ENCODE results near the gene CTPS2.

The CTPS2 gene

DNA sequence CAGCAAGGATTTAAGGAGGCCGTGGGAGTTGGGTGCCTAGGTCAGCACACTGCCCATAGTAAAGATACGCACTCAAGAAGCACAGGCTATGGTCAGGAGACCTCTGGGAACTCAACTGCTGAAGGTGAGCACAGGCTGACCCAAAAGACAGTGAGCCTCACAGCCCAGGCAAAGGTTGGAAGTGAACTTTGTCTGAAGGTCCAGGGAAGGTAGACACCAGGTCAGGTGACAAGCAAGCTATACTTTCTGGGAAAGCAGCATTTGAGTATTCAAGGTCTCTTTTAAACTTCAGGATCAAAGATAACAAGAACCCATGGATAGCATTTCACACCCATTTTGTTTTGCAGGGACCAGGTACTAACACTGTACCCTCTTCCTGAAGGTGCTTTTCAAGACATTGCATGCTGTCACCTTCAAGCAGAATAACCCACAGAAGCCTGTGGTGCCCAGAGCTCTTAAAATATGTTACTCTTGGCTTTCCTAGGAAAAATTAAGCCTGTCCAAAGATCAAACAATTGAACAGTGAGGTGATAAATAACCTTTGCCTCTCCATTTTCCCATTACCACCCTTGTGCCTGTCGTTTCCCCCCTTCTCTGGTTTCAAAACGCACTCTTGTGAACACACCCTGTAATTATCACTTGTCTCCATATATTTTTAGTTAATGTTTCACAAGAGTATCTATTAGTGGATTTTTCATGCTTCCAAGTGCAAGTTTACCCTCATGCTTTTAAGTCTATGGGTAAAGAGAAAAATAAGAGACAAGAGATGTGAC is 65.9 kb downstream of the CTPS2 start:
- TF ChIP-seq, protein P1, sequence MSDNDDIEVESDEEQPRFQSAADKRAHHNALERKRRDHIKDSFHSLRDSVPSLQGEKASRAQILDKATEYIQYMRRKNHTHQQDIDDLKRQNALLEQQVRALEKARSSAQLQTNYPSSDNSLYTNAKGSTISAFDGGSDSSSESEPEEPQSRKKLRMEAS (IDR thresholded peaks at IDR 0.05; ENCODE audit: low read depth, low read length): no peak
- TF ChIP-seq, protein P2, sequence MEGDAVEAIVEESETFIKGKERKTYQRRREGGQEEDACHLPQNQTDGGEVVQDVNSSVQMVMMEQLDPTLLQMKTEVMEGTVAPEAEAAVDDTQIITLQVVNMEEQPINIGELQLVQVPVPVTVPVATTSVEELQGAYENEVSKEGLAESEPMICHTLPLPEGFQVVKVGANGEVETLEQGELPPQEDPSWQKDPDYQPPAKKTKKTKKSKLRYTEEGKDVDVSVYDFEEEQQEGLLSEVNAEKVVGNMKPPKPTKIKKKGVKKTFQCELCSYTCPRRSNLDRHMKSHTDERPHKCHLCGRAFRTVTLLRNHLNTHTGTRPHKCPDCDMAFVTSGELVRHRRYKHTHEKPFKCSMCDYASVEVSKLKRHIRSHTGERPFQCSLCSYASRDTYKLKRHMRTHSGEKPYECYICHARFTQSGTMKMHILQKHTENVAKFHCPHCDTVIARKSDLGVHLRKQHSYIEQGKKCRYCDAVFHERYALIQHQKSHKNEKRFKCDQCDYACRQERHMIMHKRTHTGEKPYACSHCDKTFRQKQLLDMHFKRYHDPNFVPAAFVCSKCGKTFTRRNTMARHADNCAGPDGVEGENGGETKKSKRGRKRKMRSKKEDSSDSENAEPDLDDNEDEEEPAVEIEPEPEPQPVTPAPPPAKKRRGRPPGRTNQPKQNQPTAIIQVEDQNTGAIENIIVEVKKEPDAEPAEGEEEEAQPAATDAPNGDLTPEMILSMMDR (IDR thresholded peaks at IDR 0.05; ENCODE audit: low read depth, low read length): no peak
- TF ChIP-seq POLR2A (IDR thresholded peaks at IDR 0.05; ENCODE audit: extremely low read depth, insufficient read length) (no peak), MYC (IDR thresholded peaks at IDR 0.05; ENCODE audit: low read depth, low read length) (no peak)
- no peak overlapping the region for H3K4me3 ChIP-seq (ENCODE audit: low read depth, low read length)
- DNase-seq (ENCODE audit: low read depth): no peak

DNA sequence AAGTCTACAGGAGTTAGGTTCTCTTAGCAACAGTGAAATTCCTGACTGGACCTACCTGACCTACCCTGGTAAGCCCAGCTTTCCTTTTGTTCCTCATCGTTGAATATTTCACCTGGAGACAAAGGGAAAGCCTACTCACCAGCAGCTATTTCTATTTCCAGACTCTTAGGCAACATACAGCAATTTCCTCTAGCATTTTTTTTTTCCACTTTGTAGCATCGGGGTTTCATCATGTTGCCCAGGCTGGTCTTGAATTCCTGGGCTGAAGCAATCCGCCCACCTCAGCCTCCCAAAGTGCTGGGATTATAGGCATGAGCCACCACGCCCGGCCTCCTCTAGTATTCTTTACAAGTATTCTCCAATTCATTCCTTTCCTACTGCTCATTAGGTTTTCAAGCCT is 69.3 kb downstream of the CTPS2 start:
- no peak for DNase-seq (ENCODE audit: low read depth)
- no peak overlapping the region for H3K4me3 ChIP-seq (ENCODE audit: low read depth, low read length)
- no peak for TF ChIP-seq POLR2A (IDR thresholded peaks at IDR 0.05; ENCODE audit: extremely low read depth, insufficient read length)
- TF ChIP-seq, protein P1 (IDR thresholded peaks at IDR 0.05; ENCODE audit: low read depth, low read length): no peak
- no peak for TF ChIP-seq MYC (IDR thresholded peaks at IDR 0.05; ENCODE audit: low read depth, low read length)
- TF ChIP-seq, protein P2 (IDR thresholded peaks at IDR 0.05; ENCODE audit: low read depth, low read length): no peak

DNA sequence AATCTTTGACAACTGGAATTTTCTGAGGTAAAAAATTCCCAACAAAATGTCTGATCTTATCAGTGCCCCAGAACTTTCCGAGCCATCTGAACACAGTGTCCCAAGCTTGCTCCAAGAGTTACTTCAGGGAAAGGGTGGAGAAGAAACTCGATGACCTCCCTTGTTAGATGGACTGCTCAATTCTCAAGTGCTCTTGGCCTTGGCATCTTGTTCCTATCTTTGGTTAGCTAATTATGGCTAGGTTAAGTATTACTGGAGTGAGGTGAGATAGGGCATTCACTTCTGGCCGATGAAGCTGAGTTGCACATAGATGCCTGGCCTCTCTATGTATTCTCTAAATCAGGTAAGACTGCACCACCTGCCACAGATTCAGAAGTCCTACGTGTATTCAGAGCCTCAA is 71.6 kb downstream of the CTPS2 start:
- no peak for DNase-seq (ENCODE audit: low read depth)
- H3K4me3 ChIP-seq (ENCODE audit: low read depth, low read length): no peak overlapping the region
- TF ChIP-seq, protein P1 (IDR thresholded peaks at IDR 0.05; ENCODE audit: low read depth, low read length): no peak
- TF ChIP-seq POLR2A (IDR thresholded peaks at IDR 0.05; ENCODE audit: extremely low read depth, insufficient read length) (no peak), MYC (IDR thresholded peaks at IDR 0.05; ENCODE audit: low read depth, low read length) (no peak)
- TF ChIP-seq, protein P2 (IDR thresholded peaks at IDR 0.05; ENCODE audit: low read depth, low read length): no peak

DNA sequence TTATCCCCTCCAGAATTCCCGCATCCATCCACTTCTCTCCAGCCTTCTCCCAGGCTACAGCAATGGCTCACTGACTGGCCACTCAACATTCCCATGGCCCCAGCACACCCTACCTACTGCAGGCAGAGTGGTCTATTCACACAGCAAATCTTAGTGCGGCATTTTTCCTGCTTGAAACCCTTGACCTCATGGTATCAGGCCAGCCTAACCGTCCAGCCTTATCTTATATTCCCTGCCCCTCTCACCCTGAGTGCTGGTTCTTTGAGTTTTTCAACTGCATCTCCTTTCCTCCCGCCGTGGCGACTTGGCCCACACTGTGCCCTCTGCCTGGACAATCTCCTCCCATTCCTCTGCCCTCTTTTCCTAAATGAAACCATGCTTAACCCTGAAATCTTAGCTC is 72.5 kb downstream of the CTPS2 start:
- TF ChIP-seq MYC (IDR thresholded peaks at IDR 0.05; ENCODE audit: low read depth, low read length): no peak
- TF ChIP-seq, protein P1 (IDR thresholded peaks at IDR 0.05; ENCODE audit: low read depth, low read length): no peak
- TF ChIP-seq POLR2A (IDR thresholded peaks at IDR 0.05; ENCODE audit: extremely low read depth, insufficient read length): no peak
- TF ChIP-seq, protein P2 (IDR thresholded peaks at IDR 0.05; ENCODE audit: low read depth, low read length): no peak
- no peak for DNase-seq (ENCODE audit: low read depth)
- H3K4me3 ChIP-seq (ENCODE audit: low read depth, low read length): no peak overlapping the region

DNA sequence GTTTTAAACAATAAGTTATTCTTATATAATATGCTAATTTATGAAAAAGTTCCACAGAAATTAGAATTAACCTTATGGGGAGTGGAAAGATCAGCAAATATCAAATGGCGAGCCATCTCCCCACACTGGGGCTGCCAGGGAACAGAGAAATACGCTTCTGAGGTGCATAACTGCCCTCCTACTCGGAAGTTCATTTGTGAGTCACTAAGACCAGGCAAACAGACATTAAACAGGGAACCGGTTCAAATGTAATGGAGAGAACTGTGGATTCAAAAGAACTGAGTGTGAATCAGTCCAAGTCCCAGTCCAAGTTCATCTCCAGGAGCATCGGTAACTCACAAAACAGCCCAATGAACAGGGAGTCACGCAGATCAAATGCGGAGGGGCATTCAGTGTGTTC is 73.9 kb downstream of the CTPS2 start:
- no peak for TF ChIP-seq MYC (IDR thresholded peaks at IDR 0.05; ENCODE audit: low read depth, low read length)
- TF ChIP-seq, protein P1 (IDR thresholded peaks at IDR 0.05; ENCODE audit: low read depth, low read length): no peak
- no peak for TF ChIP-seq POLR2A (IDR thresholded peaks at IDR 0.05; ENCODE audit: extremely low read depth, insufficient read length)
- TF ChIP-seq, protein P2 (IDR thresholded peaks at IDR 0.05; ENCODE audit: low read depth, low read length): no peak
- H3K4me3 ChIP-seq (ENCODE audit: low read depth, low read length): no peak overlapping the region
- no peak for DNase-seq (ENCODE audit: low read depth)
